ENCODE results near the gene LXN. TPM values are rescaled to one million over a fixed set of nuclear protein-coding genes. Genes with fewer than 3 reads are reported as not detected.

LXN gene
- total and polyA plus RNA-seq, 2 experiments from 2014 or later, result 11.1 to 12.8 TPM

GRCh38 chr3:158625881-158626280 lies 46.6 kb downstream of the LXN start:
- DNase-seq (ENCODE audit: low read depth in 1 of 2, low spot score in 1 of 2), result no peak
- H3K27me3 ChIP-seq, result no peaks in the 10 kb centered on the region
- H3K36me3 ChIP-seq, result no peaks in the 10 kb centered on the region
- H3K4me1 ChIP-seq (ENCODE audit: low read depth), result no peaks in the 10 kb centered on the region
- H3K27ac ChIP-seq, result no peak overlapping the region
- H3K9me3 ChIP-seq (ENCODE audit: low read depth), result no peaks in the 10 kb centered on the region
- H3K4me3 ChIP-seq, result no peak overlapping the region
- TF ChIP-seq CTCF (IDR thresholded peaks at IDR 0.05; ENCODE audit: low read depth, low read length), result no peak

GRCh38 chr3:158617982-158618875 lies 54.2 kb downstream of the LXN start:
- TF ChIP-seq CTCF (IDR thresholded peaks at IDR 0.05; ENCODE audit: low read depth, low read length), result no peak
- H3K36me3 ChIP-seq, result no peaks in the 10 kb centered on the region
- DNase-seq (ENCODE audit: low read depth in 1 of 2, low spot score in 1 of 2), result no peak
- H3K4me1 ChIP-seq (ENCODE audit: low read depth), result no peaks in the 10 kb centered on the region
- H3K4me3 ChIP-seq, result no peak overlapping the region
- no peaks in the 10 kb centered on the region for H3K9me3 ChIP-seq (ENCODE audit: low read depth)
- no peak overlapping the region for H3K27ac ChIP-seq
- H3K27me3 ChIP-seq, result no peaks in the 10 kb centered on the region

Other genes with a start within 250 kb of the LXN start
- 113 and 121 TPM in 2 replicates for gene MLF1, start 101.5 kb downstream of the LXN start, total RNA-seq
- gene MLF1, start 101.5 kb downstream of the LXN start, polyA plus RNA-seq, result 210 and 353 TPM in 2 replicates
- gene GFM1, start 28.1 kb downstream of the LXN start, total RNA-seq, result 39.8 and 47.5 TPM in 2 replicates
- 43.5 and 53.2 TPM in 2 replicates for gene GFM1, start 28.1 kb downstream of the LXN start, polyA plus RNA-seq
- 0.33 and 0.39 TPM in 2 replicates for gene RARRES1, start 59.8 kb upstream of the LXN start, total RNA-seq
- 0.56 TPM in 1 of 2 replicates, not detected in the other for gene RARRES1, start 59.8 kb upstream of the LXN start, polyA plus RNA-seq
- 12.4 and 19.4 TPM in 2 replicates for gene MFSD1, start 129.4 kb upstream of the LXN start, total RNA-seq
- gene MFSD1, start 129.4 kb upstream of the LXN start, polyA plus RNA-seq, result 9.3 and 31.8 TPM in 2 replicates

Data from cardiac muscle cell (in vitro differentiated cells and primary cell).